Neural progenitor cell (in vitro differentiated cells): ENCODE measurements around the gene CHAD. TPM values are rescaled to one million over a fixed set of nuclear protein-coding genes. Genes with fewer than 3 reads are reported as not detected.

Experiments
- DNase-seq: peaks from one replicate; pipeline ENCODE4 v3.0.0-alpha.2; 2016; ENCODE audit warnings: low spot score
- H2AFZ ChIP-seq: fragments of 200-600 bp; sonication (generic); replicated peaks from 2 replicates; pipeline ENCODE4 v1.6.1; 2016; ENCODE audit warnings: antibody characterized with exemption
- H3F3A ChIP-seq: fragments of 200-600 bp; sonication (generic); 2 replicates; pipeline ENCODE4 v1.6.1; 2016; ENCODE audit warnings: antibody characterized with exemption, low read depth
- H3K27ac ChIP-seq: fragments of 200-600 bp; sonication (generic); 2 replicates; pipeline ENCODE4 v1.5.1; 2016; ENCODE audit warnings: mild to moderate bottlenecking
- H3K27me3 ChIP-seq: fragments of 200-600 bp; sonication (generic); 2 replicates; pipeline ENCODE4 v1.6.1; 2016; ENCODE audit warnings: mild to moderate bottlenecking, moderate library complexity
- H3K36me3 ChIP-seq: fragments of 200-600 bp; sonication (generic); 2 replicates; pipeline ENCODE4 v1.5.1; 2016
- H3K4me1 ChIP-seq: fragments of 200-600 bp; sonication (generic); 2 replicates; pipeline ENCODE4 v1.6.1; 2016; ENCODE audit warnings: mixed run types
- H3K4me2 ChIP-seq: fragments of 200-600 bp; sonication (generic); 2 replicates; pipeline ENCODE4 v1.6.1; 2016
- H3K4me3 ChIP-seq: fragments of 200-600 bp; sonication (generic); 2 replicates; pipeline ENCODE4 v1.5.1; 2016
- H3K79me2 ChIP-seq: fragments of 200-600 bp; sonication (generic); 2 replicates; pipeline ENCODE4 v1.6.1; 2016; ENCODE audit warnings: low read depth
- H3K9ac ChIP-seq: fragments of 200-600 bp; sonication (generic); 2 replicates; pipeline ENCODE4 v1.6.1; 2016
- H3K9me3 ChIP-seq: fragments of 200-600 bp; sonication (generic); 2 replicates; pipeline ENCODE4 v1.5.1; 2016; ENCODE audit warnings: low read depth
- H4K20me1 ChIP-seq: fragments of 200-600 bp; sonication (generic); 2 replicates; pipeline ENCODE4 v1.6.1; 2016; ENCODE audit warnings: low read depth
- H3K27ac Mint-ChIP-seq: 3 replicates; pipeline ENCODE4 v1.8.0; 2021; ENCODE audit warnings: mixed read lengths
- H3K27me3 Mint-ChIP-seq: 2 replicates; pipeline ENCODE4 v1.8.0; 2022; ENCODE audit warnings: low read depth, mild to moderate bottlenecking, inconsistent platforms, moderate library complexity, mixed read lengths; ENCODE audit not compliant: insufficient read depth
- H3K36me3 Mint-ChIP-seq: 3 replicates; pipeline ENCODE4 v1.8.0; 2021; ENCODE audit warnings: mixed read lengths
- H3K4me1 Mint-ChIP-seq: 3 replicates; pipeline ENCODE4 v1.8.0; 2021; ENCODE audit warnings: mixed read lengths
- H3K4me3 Mint-ChIP-seq: 3 replicates; pipeline ENCODE4 v1.8.0; 2021; ENCODE audit warnings: mild to moderate bottlenecking, moderate library complexity, mixed read lengths
- H3K9me3 Mint-ChIP-seq: 3 replicates; pipeline ENCODE4 v1.8.0; 2020; ENCODE audit warnings: mixed read lengths
- CTCF ChIP-seq: fragments of 200-600 bp; sonication (generic); IDR thresholded peaks from 2 replicates; pipeline ENCODE4 v1.5.1; 2017; ENCODE audit warnings: antibody characterized with exemption, mild to moderate bottlenecking
- EZH2 ChIP-seq: fragments of 200-600 bp; sonication (generic); IDR thresholded peaks from 2 replicates; pipeline ENCODE4 v1.6.1; 2017; ENCODE audit warnings: antibody characterized with exemption, mild to moderate bottlenecking, moderate library complexity
- EZH2phosphoT487 ChIP-seq: fragments of 200-600 bp; sonication (generic); IDR thresholded peaks from 2 replicates; pipeline ENCODE4 v1.6.1; 2017; ENCODE audit warnings: antibody characterized with exemption
- total RNA-seq: library from RNA; depleted of rRNA; stranded (reverse); fragments of >200 nt; gene quantifications from 2 replicates; pipeline ENCODE4 v1.2.3, GENCODE V29; 2015; ENCODE audit warnings: low replicate concordance

The CHAD gene
- total RNA-seq, 1 donor from 2014 or later = not detected

DNA sequence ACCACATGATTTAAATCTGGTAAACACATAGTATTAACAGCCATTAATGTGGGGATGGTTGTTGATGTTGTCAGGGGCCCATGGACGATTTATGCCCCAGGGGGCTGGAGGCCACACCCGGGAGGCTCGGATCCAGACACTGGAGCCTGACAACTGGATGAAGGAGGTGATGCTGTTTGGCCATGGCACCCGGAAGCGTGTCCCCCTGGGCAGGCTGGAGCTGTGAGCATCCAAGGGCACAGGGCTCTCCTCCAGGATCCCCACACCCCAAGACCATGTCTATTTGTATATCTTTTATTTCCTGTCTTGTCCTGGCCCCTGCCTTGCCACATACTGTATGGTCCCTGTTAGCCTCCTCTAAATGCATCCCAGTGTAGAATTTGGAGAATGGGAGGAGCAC is 14.6 kb upstream of the CHAD start:
- Histone ChIP-seq H3K9me3 (no peaks in the 10 kb centered on the region), H3K27me3 (peaks cover 2% of the 10 kb centered on the region), H3K4me1 (peaks cover 2% of the 10 kb centered on the region), H4K20me1 (peaks cover 5% of the 10 kb centered on the region), H3F3A (peaks cover 16% of the 10 kb centered on the region), H3K27ac (no peak overlapping the region), H3K4me2 (no peak overlapping the region), H3K9ac (no peak overlapping the region), H3K79me2 (no peaks in the 10 kb centered on the region), H3K4me3 (no peak overlapping the region), H2AFZ (no peak overlapping the region), H3K36me3 (no peaks in the 10 kb centered on the region)
- no peaks in the 10 kb centered on the region for H3K36me3 Mint-ChIP-seq
- DNase-seq = no peak
- TF ChIP-seq EZH2phosphoT487 (no peak), EZH2 (no peak), CTCF (no peak)
- no peaks in the 10 kb centered on the region for H3K9me3 Mint-ChIP-seq
- peaks cover 2% of the 10 kb centered on the region for H3K27me3 Mint-ChIP-seq
- peaks cover 12% of the 10 kb centered on the region for H3K4me1 Mint-ChIP-seq
- H3K4me3 Mint-ChIP-seq = no peak overlapping the region
- no peak overlapping the region for H3K27ac Mint-ChIP-seq

DNA sequence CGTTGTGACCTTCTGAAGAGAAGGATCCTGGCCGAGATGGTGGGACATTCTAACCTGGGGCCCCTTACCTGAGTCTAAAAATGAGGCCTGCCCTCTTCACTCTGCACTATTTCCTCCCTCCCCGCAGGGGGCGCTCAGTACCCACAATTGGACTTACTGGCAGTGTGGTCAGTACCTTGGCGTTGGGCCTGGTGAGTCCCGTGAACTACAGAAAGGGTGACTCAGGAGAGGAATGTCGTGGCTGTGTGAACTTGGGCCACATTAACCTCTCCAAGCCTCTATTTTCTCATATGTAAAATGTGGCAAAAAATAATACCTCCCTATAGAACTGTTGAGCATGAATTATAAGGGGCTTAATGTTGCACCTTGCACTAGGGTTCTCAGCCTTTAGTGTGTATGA is 13.8 kb upstream of the CHAD start:
- H3F3A ChIP-seq = peaks cover 24% of the 10 kb centered on the region
- peaks cover 3% of the 10 kb centered on the region for H3K4me1 ChIP-seq
- TF ChIP-seq EZH2phosphoT487 = no peak
- TF ChIP-seq CTCF = peak; percentile 95
- no peak for TF ChIP-seq EZH2
- H3K27ac ChIP-seq = no peak overlapping the region
- H3K4me1 Mint-ChIP-seq = peaks cover 16% of the 10 kb centered on the region
- H3K9me3 Mint-ChIP-seq = no peaks in the 10 kb centered on the region
- peaks cover 5% of the 10 kb centered on the region for H4K20me1 ChIP-seq
- peaks cover 9% of the 10 kb centered on the region for H3K27me3 ChIP-seq
- no peaks in the 10 kb centered on the region for H3K79me2 ChIP-seq
- H3K9me3 ChIP-seq = no peaks in the 10 kb centered on the region
- no peaks in the 10 kb centered on the region for H3K36me3 ChIP-seq
- H3K4me3 ChIP-seq = no peak overlapping the region
- no peak overlapping the region for H2AFZ ChIP-seq
- no peak overlapping the region for H3K27ac Mint-ChIP-seq
- peak; percentile 85 for DNase-seq
- no peak overlapping the region for H3K4me2 ChIP-seq
- H3K4me3 Mint-ChIP-seq = no peak overlapping the region
- no peaks in the 10 kb centered on the region for H3K36me3 Mint-ChIP-seq
- no peak overlapping the region for H3K9ac ChIP-seq
- peaks cover 2% of the 10 kb centered on the region for H3K27me3 Mint-ChIP-seq

DNA sequence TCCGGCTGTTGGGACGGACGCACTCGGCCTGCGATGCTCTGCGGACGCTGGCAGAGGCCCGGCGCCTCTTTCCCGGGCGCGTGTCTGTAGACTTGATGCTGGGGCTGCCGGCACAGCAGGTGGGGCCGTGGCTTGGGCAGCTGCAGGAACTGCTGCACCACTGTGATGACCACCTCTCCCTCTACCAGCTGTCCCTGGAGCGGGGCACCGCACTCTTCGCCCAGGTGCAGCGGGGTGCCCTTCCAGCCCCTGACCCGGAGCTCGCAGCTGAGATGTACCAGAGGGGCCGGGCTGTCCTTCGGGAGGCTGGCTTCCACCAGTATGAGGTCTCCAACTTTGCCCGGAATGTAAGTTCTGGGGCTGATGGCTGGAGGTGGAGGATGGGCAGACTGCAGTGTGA is 13.4 kb upstream of the CHAD start:
- no peak overlapping the region for H3K9ac ChIP-seq
- no peaks in the 10 kb centered on the region for H3K9me3 Mint-ChIP-seq
- H3K79me2 ChIP-seq = no peaks in the 10 kb centered on the region
- no peak overlapping the region for H3K4me3 Mint-ChIP-seq
- no peak overlapping the region for H3K27ac ChIP-seq
- H3K36me3 ChIP-seq = no peaks in the 10 kb centered on the region
- H3K4me1 ChIP-seq = peaks cover 3% of the 10 kb centered on the region
- no peak overlapping the region for H3K27ac Mint-ChIP-seq
- no peak overlapping the region for H2AFZ ChIP-seq
- H3K4me3 ChIP-seq = no peak overlapping the region
- TF ChIP-seq EZH2 = no peak
- no peak for TF ChIP-seq CTCF
- TF ChIP-seq EZH2phosphoT487 = no peak
- peaks cover 28% of the 10 kb centered on the region for H3F3A ChIP-seq
- H3K9me3 ChIP-seq = no peaks in the 10 kb centered on the region
- H3K4me1 Mint-ChIP-seq = peaks cover 16% of the 10 kb centered on the region
- no peaks in the 10 kb centered on the region for H3K36me3 Mint-ChIP-seq
- H4K20me1 ChIP-seq = peaks cover 5% of the 10 kb centered on the region
- H3K27me3 ChIP-seq = peaks cover 14% of the 10 kb centered on the region
- H3K27me3 Mint-ChIP-seq = peaks cover 2% of the 10 kb centered on the region
- DNase-seq = no peak
- H3K4me2 ChIP-seq = no peak overlapping the region
